Cardiac septum (tissue), 1 donor: ENCODE measurements around the gene SCAPER. TPM values are rescaled to one million over a fixed set of nuclear protein-coding genes. Genes with fewer than 3 reads are reported as not detected.
"Not testable (repeated sequence)": the region's sequence is repeated elsewhere in the genome, so short reads cannot be mapped to it uniquely, and the experiment has no call there.

Source experiments
- DNase-seq: peaks from one replicate; pipeline ENCODE4 v3.0.0-alpha.2; 2020; ENCODE audit warnings: low spot score
- intact Hi-C: fragments of 100-400 bp; cut with DNase I; formaldehyde crosslinking; loops from one replicate; pipeline ENCODE4 v1.14.0; 2022
- total RNA-seq: library from RNA; stranded (reverse); fragmentation: NEBNext Ultra II Directional; extraction: Animal tissue kit (Norgen Biotek cat#: 25700); gene quantifications from one replicate; pipeline ENCODE4 v1.2.1, GENCODE V29; 2021
- donor health status: DM: no; HTN: no; CAD: no.

The SCAPER gene
- total RNA-seq, 1 donor from 2014 or later = 31.9 TPM

DNA sequence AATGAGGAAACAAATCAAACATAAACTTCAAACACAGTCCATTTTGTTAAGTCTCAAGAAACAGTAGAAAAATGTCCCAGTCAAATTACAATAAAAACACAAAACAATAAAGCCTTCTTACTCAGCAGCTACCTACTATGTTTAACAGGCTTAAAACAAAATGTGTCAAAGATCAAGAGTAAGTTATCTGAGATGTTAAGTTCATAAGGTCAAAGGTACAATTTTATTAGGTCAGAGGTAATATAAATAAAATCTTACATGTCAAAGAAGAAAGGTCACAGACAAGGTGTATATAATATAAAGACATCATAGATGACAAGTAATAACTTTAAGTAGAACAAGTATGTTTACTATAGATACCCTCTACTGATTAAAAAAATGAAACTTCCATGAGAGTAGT is 208.3 kb downstream of the SCAPER start:
- DNase-seq = no peak

DNA sequence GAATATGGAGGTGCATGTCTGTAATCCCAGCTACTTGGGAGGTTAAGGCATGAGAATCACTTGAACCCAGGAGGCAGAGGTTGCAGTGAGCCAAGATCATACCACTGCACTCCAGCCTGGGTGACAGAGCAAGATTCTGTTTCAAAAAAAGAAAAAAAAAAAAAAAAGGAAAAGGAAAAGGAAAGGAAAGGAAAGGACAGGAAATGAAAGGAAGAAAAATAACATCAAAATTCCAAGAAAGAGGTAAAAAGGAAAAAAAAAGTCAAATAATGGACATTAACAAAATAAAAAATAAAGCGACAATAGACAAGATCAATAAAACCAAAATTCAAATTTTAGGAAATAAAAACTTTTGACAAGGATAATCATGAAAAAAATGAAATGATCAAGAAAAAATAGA is 212.6 kb downstream of the SCAPER start:
- intact Hi-C loops, DNase-seq: not testable (repeated sequence)

More for the DNA sequence above, 208.3 kb downstream of the SCAPER start:
- intact Hi-C loops = no loop called here

DNA sequence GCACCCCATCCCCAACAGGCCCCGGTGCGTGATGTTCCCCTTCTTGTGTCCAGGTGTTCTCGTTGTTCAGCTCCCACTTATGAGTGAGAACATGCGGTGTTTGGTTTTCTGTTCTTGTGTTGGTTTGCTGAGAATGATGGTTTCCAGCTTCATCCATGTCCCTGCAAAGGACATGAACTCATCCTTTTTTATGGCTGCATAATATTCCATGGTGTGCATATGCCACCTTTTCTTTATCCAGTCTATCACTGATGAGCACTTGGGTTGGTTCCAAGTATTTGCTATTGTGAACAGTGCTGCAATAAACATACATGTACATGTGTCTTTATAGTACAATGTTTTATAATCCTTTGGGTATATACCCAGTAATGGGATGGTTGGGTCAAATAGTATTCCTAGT is 217.5 kb downstream of the SCAPER start:
- intact Hi-C loops, DNase-seq: not testable (repeated sequence)

DNA sequence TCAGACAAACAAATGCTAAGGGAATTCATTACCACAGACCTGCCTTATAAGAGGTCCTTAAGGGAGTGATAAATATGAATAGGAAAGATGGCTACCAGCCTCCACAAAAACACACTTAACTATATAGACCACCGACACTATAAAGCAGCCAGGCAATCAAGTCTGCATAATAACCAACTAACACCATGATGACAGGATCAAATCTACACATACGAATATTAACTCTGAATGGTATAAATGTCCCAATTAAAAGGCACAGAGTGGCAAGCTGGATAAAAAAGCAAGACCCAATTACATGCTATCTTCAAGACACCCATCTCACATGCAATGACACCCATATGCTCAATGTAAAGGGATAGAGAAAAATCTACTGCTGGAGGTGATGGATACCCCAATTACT is 221.1 kb downstream of the SCAPER start:
- no peak for DNase-seq
- intact Hi-C loops = no loop called here

DNA sequence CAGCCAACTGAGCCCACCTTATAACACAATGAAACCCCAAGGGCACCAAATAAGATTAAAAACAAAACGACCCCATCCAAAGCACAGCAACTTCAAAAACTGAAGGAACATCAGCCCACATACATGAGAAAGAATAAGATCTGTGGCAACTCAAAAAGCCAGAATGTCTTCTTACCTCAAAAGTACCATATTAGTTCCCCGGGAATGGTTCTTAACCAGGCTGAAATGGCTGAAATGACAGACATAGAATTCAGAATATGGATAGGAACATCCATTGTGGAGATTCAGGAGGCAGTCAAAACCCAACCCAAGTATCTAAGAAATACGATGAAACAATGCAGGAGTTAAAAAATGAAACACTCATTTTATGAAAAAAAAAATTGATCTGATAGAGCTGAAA is 222.3 kb downstream of the SCAPER start:
- DNase-seq = no peak
- intact Hi-C loops = no loop called here

DNA sequence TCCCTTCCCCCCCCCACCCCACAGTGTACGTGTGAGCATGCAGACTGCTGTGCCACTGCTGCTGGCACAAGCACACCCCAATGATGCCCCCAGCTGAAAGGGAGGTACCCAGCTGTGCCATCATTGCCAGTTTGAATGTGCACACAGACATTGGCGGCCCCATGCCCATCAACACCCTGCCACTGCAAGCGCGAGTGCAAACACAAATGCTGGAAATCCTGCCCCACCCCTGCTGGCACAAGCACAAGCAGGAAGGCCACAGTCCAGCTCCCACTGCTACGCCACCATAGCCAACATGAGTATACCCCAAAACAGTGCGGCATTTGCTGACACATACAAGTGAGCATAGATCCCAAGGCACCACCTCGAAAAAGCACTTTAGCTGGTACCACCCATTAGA is 222.9 kb downstream of the SCAPER start:
- no peak for DNase-seq
- intact Hi-C loops = no loop called here

DNA sequence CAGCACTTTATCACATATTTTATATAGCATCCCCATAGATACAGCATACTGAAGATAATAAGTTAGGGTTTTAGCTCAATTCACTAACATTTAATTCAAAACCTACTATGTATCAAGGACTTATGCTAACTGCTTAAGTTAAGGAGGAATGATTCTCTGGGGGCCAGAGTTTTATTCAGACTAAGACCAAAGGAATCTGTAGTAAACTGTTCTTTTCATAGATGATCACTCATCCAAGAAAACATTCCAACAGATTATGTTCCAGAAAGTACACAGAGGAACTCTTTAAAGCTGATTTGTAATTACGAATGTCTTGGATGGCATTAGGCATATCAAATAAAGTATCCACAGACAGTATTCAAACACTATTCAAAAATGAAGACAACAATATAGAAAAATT is 226.4 kb downstream of the SCAPER start:
- no peak for DNase-seq

DNA sequence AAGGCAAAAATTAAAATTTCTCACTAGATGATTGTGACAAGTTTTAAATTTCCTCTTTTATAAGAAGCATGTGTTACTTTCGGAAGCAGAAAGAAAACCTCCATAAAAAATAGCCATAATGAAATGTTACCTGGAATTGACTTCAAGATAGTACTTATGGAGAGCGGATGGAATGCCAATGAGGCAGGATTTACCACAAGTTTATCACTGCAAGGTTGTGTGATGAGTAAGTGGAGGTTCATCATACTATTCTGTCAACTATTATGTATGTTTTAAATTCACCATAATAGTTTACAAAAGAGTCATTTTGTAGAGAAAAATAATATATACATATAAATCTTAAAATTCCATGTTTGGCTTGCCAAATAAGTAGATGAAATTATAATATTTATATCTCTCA is 230.3 kb downstream of the SCAPER start:
- DNase-seq = no peak
- intact Hi-C loops = no loop called here

More for the DNA sequence above, 226.4 kb downstream of the SCAPER start:
- intact Hi-C loops = no loop called here

DNA sequence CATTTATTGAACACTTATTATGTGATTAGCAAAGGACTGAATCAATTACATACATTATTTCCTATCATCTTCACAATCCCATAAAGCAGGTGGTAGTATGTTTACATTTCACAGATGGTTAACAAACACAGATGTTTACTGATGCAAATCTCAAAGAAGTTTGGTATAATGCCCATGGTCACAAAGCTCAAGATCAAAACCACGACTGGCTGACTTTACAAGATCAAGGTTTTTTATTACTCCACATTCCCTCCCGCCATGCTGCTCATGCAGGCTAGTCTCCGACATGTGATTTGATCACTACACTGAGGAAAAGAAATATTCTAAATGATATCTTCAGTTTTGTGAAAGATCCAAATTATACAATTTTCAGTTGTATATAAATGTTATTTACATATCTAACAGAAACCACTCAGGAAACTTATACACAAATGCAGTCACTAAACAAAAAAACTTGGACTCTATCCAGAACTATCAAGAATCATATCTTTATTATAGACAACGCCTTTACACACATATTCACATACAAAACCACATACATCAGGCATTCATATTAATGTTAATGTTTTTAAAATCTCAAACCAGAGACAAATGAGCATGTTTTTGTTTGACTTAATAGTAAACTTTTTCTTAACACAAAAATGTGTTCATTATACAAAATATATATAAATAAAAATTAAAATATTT is 235.5 kb downstream of the SCAPER start:
- intact Hi-C loops = no loop called here
- DNase-seq = no peak

DNA sequence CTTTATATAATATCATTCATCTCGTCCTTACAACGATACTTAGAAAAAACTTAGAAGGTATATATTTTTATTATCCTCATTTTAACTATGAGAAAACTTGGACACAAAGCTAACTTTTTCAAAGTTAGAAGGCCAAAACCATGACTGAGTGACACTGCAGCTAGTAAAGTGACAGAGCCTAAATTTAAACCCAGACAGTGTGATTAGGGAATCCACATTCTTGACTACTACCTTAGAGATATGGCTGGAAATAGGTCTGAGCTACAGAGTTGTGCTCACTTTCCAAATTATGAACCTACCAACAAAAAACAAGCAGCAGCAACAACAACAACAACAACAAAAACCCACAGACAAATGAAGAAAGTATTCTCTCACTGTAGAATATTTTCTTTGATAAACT is 236.2 kb downstream of the SCAPER start:
- intact Hi-C loops = no loop called here
- DNase-seq = no peak

DNA sequence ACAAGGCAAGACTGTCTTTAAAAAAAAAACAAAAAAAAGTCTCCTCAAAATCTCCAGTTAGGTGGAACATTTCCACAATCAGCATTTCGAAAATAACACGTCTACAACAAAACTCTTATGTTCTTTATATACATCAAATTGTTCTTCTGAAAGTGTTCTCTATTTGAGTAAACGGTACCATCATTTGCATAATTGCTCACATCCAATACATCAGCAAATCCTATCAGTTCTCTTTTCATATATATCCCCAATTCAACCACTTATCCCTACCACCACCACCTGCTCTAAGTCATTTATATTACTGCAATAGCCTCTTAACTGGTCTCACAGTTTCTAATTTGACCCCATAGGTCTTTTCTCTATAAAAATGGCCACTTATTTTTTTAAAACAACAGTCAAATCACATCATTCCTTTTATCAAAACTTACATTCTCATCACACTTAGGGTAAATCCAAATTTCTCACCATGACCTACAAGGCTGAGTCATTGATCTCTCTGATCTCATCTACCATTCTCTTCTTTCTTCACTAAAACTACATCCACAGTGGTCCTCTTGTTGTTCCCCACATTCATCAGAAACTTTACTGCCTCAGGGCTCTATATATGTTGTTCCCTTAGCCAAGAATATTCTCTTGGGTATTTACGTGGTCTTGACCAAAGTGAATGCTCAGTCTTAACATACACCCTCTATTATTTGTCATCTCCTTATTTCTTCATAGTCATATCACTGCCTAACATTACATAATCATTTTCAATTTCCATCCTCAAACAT is 237.0 kb downstream of the SCAPER start:
- intact Hi-C loops = no loop called here
- DNase-seq = no peak

DNA sequence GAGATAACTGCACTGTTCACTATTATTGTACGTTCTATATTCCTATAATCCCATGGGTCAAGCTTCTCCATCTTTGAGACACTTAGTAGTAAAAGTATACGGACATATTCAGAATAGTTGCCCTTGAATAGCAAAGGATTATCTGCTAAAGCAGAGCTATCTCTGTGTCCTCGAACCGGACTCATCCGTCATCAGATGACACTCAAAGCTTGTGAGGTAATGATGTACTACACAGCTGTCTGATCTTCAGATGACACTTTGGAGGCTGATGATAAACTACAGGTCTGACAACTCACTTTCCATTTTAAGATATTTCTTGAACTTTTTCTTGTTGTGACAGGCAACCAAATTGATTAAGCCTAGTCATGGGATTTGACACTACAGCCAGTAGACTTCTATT is 240.2 kb downstream of the SCAPER start:
- intact Hi-C loops = no loop called here
- no peak for DNase-seq

DNA sequence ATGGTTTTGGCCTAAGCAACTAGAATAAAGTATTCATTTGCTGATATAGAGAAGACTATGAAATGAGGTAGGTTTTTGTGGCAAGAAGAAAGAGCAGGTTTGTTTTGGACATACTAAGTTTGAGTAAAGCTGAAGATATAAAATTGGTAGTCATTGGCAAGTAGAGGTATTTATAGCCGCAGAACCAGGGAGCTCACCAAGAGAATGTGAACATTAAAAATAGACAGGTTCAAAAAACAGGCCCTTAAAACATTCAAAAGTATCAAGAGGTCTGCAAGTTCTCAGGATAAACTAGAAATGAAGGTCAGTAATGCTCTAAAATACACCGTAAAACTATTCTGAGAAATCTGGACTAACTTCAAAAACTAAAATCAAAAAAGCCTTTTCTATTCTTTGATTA is 240.7 kb downstream of the SCAPER start:
- no peak for DNase-seq
- intact Hi-C loops = no loop called here

DNA sequence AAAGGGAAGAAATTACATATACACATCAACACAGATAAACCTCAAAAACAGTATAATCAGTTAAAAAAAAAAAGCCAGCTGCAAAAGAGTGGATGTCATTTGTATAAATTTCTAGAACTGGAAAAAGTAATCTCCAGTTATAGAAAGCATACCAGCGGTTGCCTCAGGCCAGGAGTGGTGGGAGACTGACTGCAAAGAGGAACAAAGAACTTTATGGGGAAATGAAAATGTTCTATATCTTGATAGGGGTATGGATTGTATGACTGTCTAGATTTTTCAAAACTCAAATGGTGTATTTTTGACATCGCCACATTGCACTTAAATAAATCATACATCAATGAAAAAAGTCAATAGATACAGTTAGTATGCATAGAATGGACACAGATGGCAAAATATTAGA is 241.6 kb downstream of the SCAPER start:
- intact Hi-C loops = no loop called here
- no peak for DNase-seq

DNA sequence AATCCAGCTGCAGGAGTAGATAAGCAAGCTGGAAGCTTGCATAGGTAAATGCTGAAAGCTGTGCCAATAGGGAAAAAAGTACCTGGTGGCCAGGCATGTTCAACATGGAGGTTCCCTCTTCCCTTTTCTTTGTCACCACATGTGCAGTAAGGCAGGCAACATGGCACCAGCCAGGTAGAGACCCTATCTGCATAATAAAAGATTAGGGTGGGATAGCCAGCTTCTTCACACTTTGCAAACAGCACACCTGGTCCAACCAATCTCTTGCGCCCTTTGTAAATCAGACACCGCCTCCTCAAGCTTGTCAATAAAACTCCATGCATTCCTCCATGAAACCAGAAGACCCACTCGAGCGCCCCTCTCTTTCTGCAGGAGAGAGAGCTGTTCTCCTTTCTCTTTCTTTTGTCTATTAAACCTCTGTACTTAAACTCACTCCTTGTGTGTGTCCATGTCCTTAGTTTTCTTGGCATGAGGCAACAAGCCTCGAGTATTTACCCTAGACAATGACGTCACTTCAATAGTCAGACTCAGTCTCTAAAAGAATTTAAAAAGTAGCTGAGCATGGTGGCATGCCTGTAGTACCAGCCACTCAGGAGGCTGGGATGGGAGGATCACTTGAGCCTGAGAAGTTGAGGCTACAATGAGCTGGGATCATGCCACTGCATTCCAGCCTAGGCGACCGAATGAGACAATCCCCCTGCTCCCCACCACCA is 256.3 kb downstream of the SCAPER start:
- no peak for DNase-seq
- intact Hi-C loops = no loop called here

DNA sequence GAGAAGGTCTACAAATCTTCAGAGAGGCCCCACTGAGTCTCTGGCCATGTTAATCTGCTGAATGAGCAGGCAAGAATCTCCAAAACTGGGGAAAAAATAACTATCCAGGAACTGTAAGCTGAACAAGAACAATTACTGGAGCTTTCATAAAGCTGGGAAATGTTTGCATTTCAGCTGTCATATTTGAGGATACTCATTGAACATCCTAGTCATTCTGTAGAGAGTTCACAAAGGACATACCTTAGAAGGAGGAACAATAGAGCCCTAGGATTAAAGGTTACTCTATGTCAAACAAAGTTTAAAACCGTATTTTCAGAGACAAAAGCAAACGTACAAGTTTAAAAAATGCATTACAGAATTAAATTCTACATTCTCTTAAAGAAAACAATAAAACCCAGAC is 257.5 kb downstream of the SCAPER start:
- intact Hi-C loops = no loop called here

DNA sequence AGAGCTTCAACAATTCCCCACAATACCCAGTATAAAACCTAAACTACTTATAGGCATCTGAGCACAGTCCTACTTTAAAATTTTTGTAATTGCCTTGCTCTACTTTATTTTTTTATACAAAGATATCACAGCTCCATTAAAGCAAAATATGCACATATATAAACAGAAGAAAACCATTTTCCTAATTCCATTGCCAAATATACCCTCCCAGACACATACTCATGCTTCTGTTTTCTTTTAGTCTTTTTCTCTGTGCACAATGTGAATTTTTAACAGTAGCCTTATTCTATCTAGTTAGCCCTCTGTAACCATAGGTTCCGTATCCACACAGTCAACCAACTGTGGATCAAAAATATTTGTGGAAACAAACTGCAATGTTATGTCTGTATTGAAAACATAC is 260.5 kb downstream of the SCAPER start:
- no peak for DNase-seq
- intact Hi-C loops = no loop called here

More for the DNA sequence above, 257.5 kb downstream of the SCAPER start:
- DNase-seq = no peak

DNA sequence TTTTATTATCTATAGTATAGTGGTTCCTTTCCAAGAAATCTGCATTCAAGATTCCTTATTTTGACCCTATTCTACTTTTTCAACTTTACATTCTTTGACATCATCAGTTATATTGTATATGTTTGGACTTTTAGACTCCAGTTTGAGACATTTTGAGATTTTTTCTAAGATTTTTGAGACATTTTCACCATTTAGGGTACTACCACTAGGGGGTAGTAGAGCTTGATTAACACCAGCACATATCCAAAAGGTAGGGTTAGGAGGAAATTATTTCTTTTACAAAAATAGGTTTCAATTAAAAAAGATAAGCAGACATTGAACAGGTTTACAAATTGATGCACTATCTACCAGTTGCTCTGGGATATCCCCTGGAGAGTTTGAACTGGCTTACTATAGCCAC is 262.5 kb downstream of the SCAPER start:
- intact Hi-C loops = no loop called here
- no peak for DNase-seq

DNA sequence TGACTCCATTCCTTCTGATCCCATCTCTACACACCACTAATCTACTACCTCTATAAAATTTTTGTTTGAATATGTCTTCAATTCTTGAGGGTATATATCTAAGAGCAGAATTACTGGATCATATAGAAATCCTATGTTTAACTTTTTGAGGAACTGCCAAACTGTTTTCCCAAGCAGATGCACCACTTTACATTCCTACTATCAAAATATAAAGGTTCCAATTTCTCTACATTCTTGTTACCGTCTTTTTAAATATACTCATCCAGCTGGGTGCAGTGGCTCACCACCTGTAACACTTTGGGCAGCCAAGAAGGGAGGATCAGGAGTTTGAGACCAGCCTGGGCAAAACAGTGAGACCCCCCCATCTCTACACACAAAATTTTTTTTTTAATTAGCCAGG is 268.0 kb downstream of the SCAPER start:
- intact Hi-C loops = no loop called here
- no peak for DNase-seq

DNA sequence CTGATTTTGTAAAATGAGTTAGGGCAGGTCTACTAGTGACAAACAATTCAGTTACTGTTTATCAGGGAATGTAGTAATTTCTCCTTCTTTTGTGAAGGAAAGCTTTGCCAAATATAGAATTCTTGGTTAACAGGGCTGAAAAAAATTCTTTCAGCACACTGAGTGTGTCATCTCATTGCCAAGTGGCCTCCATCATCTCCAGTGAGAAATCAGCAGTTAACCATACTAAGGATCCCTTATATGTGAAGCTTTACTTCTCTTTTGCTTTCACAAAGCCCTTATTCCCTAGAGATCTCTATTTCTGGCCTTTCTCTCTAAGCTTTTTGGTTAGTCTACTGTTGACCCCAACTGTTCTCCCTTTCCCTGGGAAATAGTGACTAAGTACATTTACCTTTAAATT is 269.1 kb downstream of the SCAPER start:
- intact Hi-C loops = no loop called here

DNA sequence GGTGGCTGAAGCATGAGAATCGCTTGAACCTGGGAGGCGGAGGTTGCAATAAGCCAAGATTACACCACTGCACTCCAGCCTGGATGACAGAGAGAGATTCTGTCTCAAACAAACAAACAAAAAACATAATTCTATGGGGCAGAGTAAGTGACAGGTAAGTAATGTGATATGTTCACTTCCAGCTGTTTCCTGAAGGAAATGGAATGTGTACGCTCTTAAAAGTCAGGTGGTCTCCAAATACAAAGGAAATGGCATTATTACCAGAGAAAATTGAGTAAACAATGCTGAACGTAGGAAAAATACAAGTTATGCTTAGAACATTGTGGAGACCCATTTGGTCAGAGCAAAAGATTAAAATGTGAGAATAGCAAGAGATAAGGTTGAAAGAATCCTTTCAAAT is 278.5 kb downstream of the SCAPER start:
- DNase-seq = no peak

More for the DNA sequence above, 269.1 kb downstream of the SCAPER start:
- no peak for DNase-seq

More for the DNA sequence above, 278.5 kb downstream of the SCAPER start:
- intact Hi-C loops = no loop called here
